Motor neuron (in vitro differentiated cells): ENCODE measurements around the gene FAM20A. TPM values are rescaled to one million over a fixed set of nuclear protein-coding genes. Genes with fewer than 3 reads are reported as not detected.

Source experiments
- ATAC-seq, 8 experiments: fragments of 200-7000 bp; cut with Tn5 transposase; replicated peaks in 6 of 8; 2 replicates each; pipeline ENCODE4 v1.8.0; 2021; ENCODE audit warnings: mild to moderate bottlenecking in 8 of 8, moderate library complexity in 8 of 8
- H3K27ac ChIP-seq, 2 donors: fragments of 250-450 bp; sonication (Bioruptor Pico); 2 replicates each; pipeline ENCODE4 v1.9.0; 2021; ENCODE audit warnings: antibody characterized with exemption in 2 of 2, mild to moderate bottlenecking in 2 of 2, moderate library complexity in 1 of 2
- H3K4me1 ChIP-seq, 2 donors: fragments of 250-450 bp; sonication (Bioruptor Pico); replicated peaks in 1 of 2; 2 replicates each; pipeline ENCODE4 v1.6.1; 2021; ENCODE audit warnings: antibody characterized with exemption in 2 of 2, mild to moderate bottlenecking in 2 of 2, moderate library complexity in 1 of 2
- H3K4me3 ChIP-seq, 5 donors: fragments of 250-450 bp; sonication (Bioruptor Pico); 2 replicates each; pipeline ENCODE4 v1.9.0; 2021; ENCODE audit warnings: antibody characterized with exemption in 5 of 5, mild to moderate bottlenecking in 5 of 5, moderate library complexity in 4 of 5
- WGBS, 10 experiments: fragments of 450-650 bp; shearing (Covaris generic); methylation state at CpG; one replicate each; pipeline ENCODE4 v1.0.0; 2022; 5-methylcytosine and 5-hydroxymethylcytosine counted together
- in situ Hi-C, 9 experiments: fragments of 400-800 bp; cut with MboI; loops; one replicate each; pipeline ENCODE4 v1.15.0; 2021; ENCODE audit warnings: low sequenced_read_pairs in 9 of 9, low pct_unique_long_range_greater_than_20kb in 2 of 9; ENCODE audit not compliant: unreplicated experiment in 9 of 9
- total RNA-seq, 8 experiments: library from RNA; unstranded; fragments of 300-600 nt; gene quantifications; 2 replicates each; pipeline versions ENCODE4 v1.2.3 to v1.2.4, GENCODE V29; 2022

Gene FAM20A
- total RNA-seq, 8 experiments from 2014 or later, result 1.6 to 12.1 (median 3.5) TPM

- 10 to 100% (median 73%) methylated on average over 1 to 6 of the region's 6 CpGs for WGBS, 10 experiments
- no peak overlapping the region for H3K27ac ChIP-seq
Measured at GRCh38 chr17:68603027-68603426, 1.9 kb upstream of the FAM20A start.

GRCh38 chr17:68602289-68602688 is 1.1 kb upstream of the FAM20A start:
- no peak overlapping the region for H3K27ac ChIP-seq
- peaks cover 0 to 6% of the 10 kb centered on the region in 2 donors for H3K4me1 ChIP-seq
- H3K4me3 ChIP-seq, result no peak overlapping the region
- 44 to 100% (median 80%) methylated on average over 1 to 5 of the region's 5 CpGs; no CpG with 5 or more reads in 1 of the 10 experiments for WGBS, 10 experiments
- in situ Hi-C loops, result no loop called here
- ATAC-seq, result peak in 1 of 8 experiments; percentile 2

More at GRCh38 chr17:68603027-68603426, 1.9 kb upstream of the FAM20A start:
- Histone ChIP-seq H3K4me3 (no peak overlapping the region), H3K4me1 (peaks cover 0 to 6% of the 10 kb centered on the region in 2 donors)
- in situ Hi-C loops, result no loop called here
- no peak for ATAC-seq

DNA sequence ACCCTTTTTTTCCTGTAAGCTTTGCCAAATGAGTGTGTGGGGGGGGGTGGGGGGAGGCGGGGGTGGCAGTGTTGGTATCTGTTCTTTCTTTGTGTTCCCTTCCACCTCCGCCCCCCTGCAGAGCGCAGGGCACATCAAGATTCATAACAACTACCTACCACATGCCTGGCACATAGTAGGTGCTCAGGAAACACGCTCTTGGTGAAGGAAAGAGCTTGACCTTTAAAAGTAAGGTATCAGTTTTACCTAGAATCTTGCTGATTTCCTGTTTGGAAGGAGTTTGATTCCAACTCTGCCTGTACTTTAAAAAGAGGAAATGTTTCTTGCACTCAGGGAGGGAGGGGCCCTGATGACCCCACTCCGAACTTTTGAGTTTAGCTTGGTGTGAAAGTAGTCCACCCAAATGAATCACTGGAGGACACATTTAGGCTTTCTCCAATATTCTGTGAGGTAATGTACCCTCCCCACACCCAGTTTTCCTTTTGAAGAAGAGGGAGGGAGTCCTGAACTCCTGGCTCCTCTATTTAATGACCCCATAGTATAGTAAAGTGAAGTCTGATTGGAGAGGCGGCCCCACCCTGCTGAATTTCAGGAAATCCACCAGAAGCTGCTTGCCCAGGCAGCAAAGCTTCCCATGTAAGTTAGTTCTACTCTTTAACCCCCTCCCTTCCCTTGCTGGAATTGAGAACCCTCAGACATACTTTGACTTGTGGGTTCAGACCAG is 560 bp upstream of the FAM20A start:
- Histone ChIP-seq H3K4me3 (peak overlapping the region in 2 of 5 donors; percentile 50 to 52), H3K4me1 (peaks cover 0 to 6% of the 10 kb centered on the region in 2 donors), H3K27ac (no peak overlapping the region)
- in situ Hi-C loops, result no loop called here
- WGBS, 10 experiments, result 0 to 80% (median 62%) methylated on average over 1 to 6 of the region's 6 CpGs; no CpG with 5 or more reads in 4 of the 10 experiments
- peak in 2 of 8 experiments; percentile 37 to 58 for ATAC-seq

- ATAC-seq, result peak; percentile 24 to 82 (median 79)
- Histone ChIP-seq H3K4me3 (peak overlapping the region; percentile 34 to 52 (median 41)), H3K4me1 (peaks cover 0 to 6% of the 10 kb centered on the region in 2 donors), H3K27ac (no peak overlapping the region)
- WGBS, 10 experiments, result 0 to 20% (median 5%) methylated on average over 1 to 3 of the region's 88 CpGs; no CpG with 5 or more reads in 6 of the 10 experiments
- in situ Hi-C loops, result no loop called here
Measured at GRCh38 chr17:68600067-68600930, 868 bp downstream of the FAM20A start.

DNA sequence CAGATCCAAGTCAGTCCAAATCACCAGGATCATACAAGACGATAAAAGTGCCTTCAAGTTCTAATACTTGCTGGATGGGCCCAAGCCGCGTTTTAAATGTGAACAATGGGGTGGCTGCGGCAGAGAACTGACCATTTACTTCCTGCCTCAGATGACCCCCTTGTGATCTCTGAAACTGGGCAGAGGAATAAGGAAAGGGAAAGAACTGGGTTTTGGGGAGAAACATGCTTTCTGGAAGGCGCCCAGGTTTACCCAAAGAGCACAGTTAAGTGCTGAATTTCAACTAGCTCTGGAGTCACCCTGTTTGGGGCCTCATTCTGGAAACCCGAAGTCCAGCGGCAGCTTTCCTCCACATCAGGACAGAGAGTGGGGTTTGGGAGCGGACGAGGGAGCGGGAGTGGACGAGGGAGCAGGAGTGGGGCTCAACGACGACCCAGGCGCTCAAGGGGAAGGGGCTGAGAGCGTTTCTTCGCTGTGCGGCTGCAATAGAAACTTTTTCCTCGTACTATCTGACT is 1.6 kb downstream of the FAM20A start:
- Histone ChIP-seq H3K4me1 (peaks cover 0 to 6% of the 10 kb centered on the region in 2 donors), H3K4me3 (peak overlapping the region; percentile 34 to 52 (median 41)), H3K27ac (no peak overlapping the region)
- peak in 1 of 8 experiments; percentile 4 for ATAC-seq
- in situ Hi-C loops, result no loop called here
- WGBS, 10 experiments, result 20 to 76% (median 41%) methylated on average over 2 to 16 of the region's 18 CpGs; no CpG with 5 or more reads in 3 of the 10 experiments

GRCh38 chr17:68599091-68599490 is 2.1 kb downstream of the FAM20A start:
- in situ Hi-C loops, result no loop called here
- 7 to 80% (median 40%) methylated on average over 1 to 3 of the region's 4 CpGs; no CpG with 5 or more reads in 1 of the 10 experiments for WGBS, 10 experiments
- Histone ChIP-seq H3K27ac (no peak overlapping the region), H3K4me1 (peaks cover 0 to 6% of the 10 kb centered on the region in 2 donors), H3K4me3 (no peak overlapping the region)
- ATAC-seq, result peak in 3 of 8 experiments; percentile 8 to 37 (median 23)

DNA sequence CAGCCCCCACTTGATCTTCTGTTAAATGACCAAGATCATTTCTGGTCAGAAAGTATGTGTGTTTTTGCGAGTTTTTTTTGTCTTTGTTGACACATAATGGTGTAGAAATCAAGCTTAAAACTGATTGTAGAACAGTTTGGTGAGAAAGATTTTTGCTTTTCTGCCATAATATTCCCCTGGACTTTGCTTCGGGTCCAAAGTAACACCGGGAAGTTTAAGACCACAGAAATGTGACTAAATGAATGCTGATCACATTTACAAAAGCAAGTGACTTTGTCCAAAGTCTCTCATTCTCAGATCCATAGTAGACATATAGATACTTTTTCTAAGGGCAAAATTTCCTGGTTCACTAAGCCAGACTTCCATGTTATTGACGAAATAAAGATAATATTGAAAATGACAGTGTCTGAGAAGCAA is 2.6 kb downstream of the FAM20A start:
- in situ Hi-C loops, result no loop called here
- peaks cover 0 to 6% of the 10 kb centered on the region in 2 donors for H3K4me1 ChIP-seq
- no peak for ATAC-seq
- H3K27ac ChIP-seq, result no peak overlapping the region
- WGBS, 10 experiments, result 23 to 93% (median 65%) methylated on average over 2 to 4 of the region's 4 CpGs; no CpG with 5 or more reads in 1 of the 10 experiments
- no peak overlapping the region for H3K4me3 ChIP-seq

GRCh38 chr17:68598074-68598473 is 3.1 kb downstream of the FAM20A start:
- Histone ChIP-seq H3K4me1 (peaks cover 0 to 6% of the 10 kb centered on the region in 2 donors), H3K4me3 (no peak overlapping the region), H3K27ac (no peak overlapping the region)
- in situ Hi-C loops, result no loop called here
- WGBS, 10 experiments, result 82 to 100% (median 100%) methylated on average over 2 to 4 of the region's 4 CpGs; no CpG with 5 or more reads in 2 of the 10 experiments
- no peak for ATAC-seq

DNA sequence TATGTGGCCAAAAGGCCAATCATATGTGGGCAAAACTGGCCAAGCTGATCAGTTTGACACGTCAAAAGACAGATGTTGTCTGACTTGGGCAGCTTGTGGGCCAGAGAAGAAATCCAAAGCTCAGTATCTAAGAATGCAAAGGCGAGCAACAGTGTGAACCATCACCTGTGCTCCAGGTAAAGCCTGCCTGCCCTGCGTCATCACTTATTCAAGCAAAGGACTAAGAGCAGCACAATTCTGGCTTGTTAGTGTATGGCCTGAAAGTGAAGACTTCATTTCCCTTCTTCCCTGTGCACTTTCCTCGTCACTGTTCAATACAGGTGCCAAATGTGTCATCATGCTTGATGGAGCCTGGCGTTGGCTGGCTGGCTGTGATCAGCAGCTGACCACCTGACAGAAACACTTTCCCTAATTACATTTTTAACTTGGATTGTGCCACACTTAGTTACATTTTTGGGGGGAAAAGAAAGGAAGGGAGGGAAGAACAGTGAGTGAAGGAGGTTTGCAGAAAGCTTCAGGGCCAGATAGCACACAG is 4.7 kb downstream of the FAM20A start:
- Histone ChIP-seq H3K27ac (no peak overlapping the region), H3K4me3 (no peak overlapping the region), H3K4me1 (peaks cover 0 to 6% of the 10 kb centered on the region in 2 donors)
- no peak for ATAC-seq
- in situ Hi-C loops, result no loop called here
- 60 to 100% (median 92%) methylated on average over 2 to 5 of the region's 5 CpGs; no CpG with 5 or more reads in 2 of the 10 experiments for WGBS, 10 experiments

DNA sequence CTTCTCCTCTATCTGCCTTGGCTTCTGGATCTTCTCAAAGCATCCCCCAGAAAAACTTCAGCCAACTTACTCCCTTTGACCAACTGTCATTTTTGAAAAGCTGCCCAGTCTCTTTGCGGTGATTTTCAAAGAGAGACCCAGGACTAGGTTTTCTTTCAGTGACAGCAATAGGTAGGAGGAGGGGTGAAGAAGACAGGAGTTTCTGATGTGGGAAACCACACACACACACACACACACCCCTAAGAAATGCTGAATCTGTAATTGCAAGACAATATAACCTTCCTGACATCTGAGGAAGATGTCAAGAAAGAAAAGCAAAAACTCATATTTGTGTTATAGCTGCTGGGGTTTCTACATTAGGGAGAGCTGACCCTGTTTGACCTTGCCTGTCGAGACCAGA is 5.2 kb downstream of the FAM20A start:
- no peak for ATAC-seq
- WGBS, 10 experiments, result 67 to 100% (median 78%) methylated on average over 1 to 2 of the region's 2 CpGs; no CpG with 5 or more reads in 4 of the 10 experiments
- Histone ChIP-seq H3K4me3 (no peak overlapping the region), H3K4me1 (peaks cover 0 to 6% of the 10 kb centered on the region in 2 donors), H3K27ac (no peak overlapping the region)
- in situ Hi-C loops, result no loop called here

GRCh38 chr17:68595496-68595895 is 5.7 kb downstream of the FAM20A start:
- H3K4me1 ChIP-seq, result peaks cover 0 to 6% of the 10 kb centered on the region in 2 donors
- WGBS, 10 experiments, result 75 to 100% (median 95%) methylated on average over 1 to 3 of the region's 5 CpGs; no CpG with 5 or more reads in 3 of the 10 experiments
- H3K27ac ChIP-seq, result no peak overlapping the region
- H3K4me3 ChIP-seq, result no peak overlapping the region
- in situ Hi-C loops, result no loop called here
- ATAC-seq, result no peak

DNA sequence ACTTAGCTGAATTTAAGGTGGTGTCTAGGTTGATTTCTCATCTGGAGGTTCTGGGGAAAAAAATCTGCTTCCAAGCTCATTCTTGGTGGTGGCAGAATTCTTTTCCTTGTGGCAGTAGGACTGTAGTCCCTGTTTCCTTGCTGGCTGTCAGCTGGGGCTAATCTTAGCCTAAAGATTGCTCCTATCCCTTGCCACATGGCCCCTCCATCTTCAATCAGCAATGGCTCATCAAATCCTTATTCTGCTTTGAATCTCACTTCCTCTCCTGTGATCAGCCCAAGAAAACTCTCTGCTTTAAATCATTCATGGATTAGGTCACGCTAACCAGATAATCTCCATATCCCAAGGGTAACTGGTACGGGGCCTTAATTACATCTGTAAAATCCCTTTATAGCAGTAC is 6.6 kb downstream of the FAM20A start:
- Histone ChIP-seq H3K4me3 (no peak overlapping the region), H3K4me1 (peaks cover 0 to 4% of the 10 kb centered on the region in 2 donors), H3K27ac (no peak overlapping the region)
- 80 to 92% (median 85%) methylated on average over 1 to 2 of the region's 2 CpGs; no CpG with 5 or more reads in 6 of the 10 experiments for WGBS, 10 experiments
- no peak for ATAC-seq
- in situ Hi-C loops, result no loop called here
